HG02623 (cell line): Measurements from ENCODE around the gene FAU.
A peak's percentile ranks its signal among the peaks of the same experiment; 100 is the strongest.

Source experiments
- ATAC-seq: cut with Tn5 transposase; IDR thresholded peaks from one replicate; pipeline ENCODE4 v1.9.1; 2021; ENCODE audit warnings: moderate library complexity; ENCODE audit not compliant: unreplicated experiment

FAU gene

DNA sequence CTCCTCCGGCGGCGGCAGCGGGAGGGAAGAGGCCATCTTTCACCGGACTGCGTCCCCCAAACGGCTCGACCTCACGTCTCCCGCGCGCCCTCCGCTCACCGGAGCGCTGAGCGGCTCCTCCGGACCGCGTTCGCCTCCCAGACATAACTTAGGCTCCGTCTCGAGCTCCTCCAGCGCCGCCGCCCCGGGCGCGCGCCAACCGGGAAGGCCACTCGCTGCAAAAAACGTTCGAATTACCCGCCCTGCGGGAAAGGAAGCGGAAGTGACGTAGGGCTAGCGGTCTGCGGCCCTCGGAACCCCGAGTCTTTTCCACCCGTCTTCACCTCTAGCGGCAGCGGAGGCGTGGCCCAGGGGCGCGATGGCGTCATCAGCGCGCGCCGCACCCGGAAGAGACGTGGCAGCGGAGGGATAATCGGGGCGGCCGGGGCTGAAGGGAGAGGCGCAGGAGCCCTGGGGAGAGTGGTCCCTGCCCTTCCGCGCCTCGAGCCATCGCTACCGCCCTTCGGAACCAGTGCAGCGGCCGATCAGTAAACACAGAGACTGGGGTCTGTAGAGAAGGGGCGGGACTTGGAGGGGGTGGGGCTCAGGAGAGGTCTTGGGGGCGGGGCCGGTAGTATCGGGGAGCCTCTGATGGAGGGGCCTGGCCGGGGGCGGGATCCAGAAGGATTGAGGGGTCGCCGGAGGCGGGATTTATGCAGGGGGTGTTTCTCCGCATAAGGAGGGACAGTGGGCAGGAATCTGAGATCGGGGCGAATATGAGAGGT lies 37.9 kb downstream of the FAU start, which contains the start of the genes CDCA5 and ZFPL1:
CDCA5 (minus strand) TSS at position 207 of the 764 bp plus-strand sequence; CDS start at position 145, 62 bp downstream.
ZFPL1 (plus strand) TSS at position 389 of the 764 bp plus-strand sequence. CDS start 477 bp downstream, outside the sequence.
- ATAC-seq: peak; percentile 62

DNA sequence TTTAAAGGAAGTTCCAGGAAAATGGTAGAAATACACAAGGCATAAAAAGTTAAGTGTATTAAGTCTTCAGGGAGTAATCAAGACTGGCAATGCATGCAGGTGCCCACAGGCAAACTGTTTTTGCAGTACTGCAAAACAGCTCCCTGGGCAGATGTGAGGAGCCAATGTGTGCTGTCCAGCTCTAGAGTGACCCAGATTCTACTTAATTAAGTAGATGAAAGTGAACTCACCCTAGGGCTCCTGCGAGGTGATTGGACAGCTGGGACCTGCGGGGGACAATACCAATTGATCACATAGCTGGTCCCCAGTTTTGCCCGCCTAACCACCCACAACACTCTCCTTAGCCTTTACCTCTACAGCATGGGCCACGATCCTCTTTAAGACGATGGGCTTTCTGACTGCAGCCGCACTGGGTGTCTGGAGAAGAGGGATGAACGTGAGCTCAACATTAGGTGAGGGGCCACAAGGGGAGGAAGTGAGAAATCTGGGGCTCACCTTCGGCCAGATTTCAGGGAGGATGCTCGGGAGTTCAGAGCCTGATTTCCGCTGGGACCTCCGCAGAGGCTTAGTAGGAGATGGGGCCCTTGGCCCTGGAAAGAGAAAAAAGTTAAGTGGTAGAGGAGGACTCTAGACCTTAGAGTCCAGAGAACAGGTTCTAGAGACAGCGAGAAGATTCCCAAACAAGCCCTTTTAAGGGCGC lies 38.6 kb downstream of the FAU start:
- ATAC-seq: no peak

DNA sequence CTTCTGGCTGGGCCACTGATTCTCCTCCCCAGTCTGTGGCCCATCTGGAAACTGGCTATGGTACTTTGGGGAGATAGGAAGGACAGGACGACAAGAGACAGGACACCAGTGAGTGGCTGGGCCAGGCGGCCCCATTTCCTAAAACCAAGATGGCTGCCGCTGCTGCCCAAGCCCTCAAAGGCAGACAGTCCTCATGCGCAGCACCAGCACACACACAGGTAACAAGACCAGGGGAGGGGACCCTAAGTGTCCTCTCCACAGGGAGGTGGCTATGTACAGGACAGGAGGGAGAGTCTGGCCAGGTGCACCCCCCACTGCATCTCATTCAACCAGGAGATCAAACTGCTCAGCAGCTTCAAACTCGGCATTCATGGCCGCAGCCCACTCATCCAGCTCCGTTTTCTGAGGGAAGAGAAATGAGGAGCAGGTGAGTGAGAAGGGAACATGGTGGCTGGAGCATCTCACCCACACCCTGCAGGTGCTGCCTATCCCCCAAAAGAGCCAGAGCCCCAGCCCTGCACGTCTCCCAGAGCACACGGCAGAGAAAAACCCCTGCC lies 43.1 kb downstream of the FAU start:
- ATAC-seq: no peak

GRCh38 chr11:65078151-65078550 lies 43.8 kb downstream of the FAU start:
- ATAC-seq: no peak

DNA sequence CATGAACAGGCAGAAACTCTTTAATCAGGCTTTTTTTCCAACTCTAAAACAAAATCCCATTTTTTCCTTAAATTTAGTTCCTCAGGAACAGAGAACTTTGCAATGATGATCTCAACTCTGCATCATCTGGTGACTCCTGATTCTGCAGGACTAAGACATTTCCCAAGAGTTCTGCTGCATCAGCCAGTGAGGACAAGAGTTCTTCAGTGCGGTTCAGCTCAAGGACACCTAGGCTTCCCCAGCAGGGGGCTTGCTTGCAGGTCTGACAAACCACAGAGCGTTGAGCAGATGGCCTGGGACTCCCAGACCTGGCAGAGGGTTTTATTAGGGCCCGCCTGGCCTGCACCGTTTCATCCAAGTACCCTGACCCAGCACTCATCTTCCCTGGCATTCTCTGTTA lies 44.5 kb downstream of the FAU start:
- no peak for ATAC-seq

GRCh38 chr11:65072631-65072966 lies 49.3 kb downstream of the FAU start:
- ATAC-seq: no peak

DNA sequence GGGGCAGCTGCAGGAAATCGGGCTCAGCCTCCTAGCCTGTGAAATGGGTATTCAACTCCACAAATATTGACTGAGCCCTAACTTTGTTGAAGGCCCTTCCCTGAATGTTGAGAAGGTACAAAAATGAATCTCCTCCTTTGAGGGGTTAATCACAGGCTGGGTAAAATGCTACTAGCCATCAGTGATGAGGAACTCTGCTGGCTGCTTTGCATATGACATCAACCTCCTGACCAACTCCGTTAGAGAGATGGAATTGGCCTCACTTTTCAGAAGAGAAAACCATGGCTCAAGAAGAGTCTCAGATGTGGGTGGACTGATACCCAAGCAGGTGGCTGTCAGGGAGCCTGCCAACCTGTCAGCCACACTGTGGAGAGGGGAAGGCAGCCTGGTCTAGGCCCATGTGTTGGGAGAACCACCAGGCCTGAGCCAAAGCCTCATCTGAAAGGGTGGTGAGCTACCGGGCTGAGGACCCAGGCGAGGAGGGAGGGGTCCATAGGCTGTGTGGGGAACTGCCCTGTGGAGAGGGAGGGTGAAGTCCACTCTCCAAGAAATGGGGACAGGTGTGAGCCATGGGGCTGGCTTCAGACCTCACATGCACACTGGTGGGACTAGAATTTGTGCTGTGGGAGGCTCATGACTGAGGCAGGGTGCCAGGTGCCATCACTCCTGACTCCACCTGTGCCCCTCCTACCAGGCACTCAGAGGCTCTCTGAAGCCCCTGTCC lies 49.9 kb downstream of the FAU start:
- no peak for ATAC-seq
